ENCODE results near the gene KREMEN1. TPM values are rescaled to one million over a fixed set of nuclear protein-coding genes. Genes with fewer than 3 reads are reported as not detected.

The KREMEN1 gene
- total and polyA plus RNA-seq, 10 of the 15 experiments (the other 5 are each of a cell fraction or from before 2014, with no cell fraction given) = 0.10 to 2.5 (median 0.20) TPM; not detected in 1

- 91% methylated on average over 9 of the region's 11 CpGs for WGBS (ENCODE audit: insufficient coverage, insufficient replicate concordance, low lambda C conversion rate, missing lambda C conversion rate)
- FAIRE-seq = peak; percentile 35
- BruUV-seq (replicated peaks) = no TSS peak
- TF ChIP-seq USF2 (IDR thresholded peaks at IDR 0.05; ENCODE audit: borderline replicate concordance, low read depth, low read length) = peak; percentile 67; the same call in 1 of the 2 replicates
- TF ChIP-seq TBL1XR1 (IDR thresholded peaks at IDR 0.05; ENCODE audit: low read depth, low read length) = no peak
- TF ChIP-seq RAD51 (IDR thresholded peaks at IDR 0.05) = peak; percentile 96
- TF ChIP-seq NFXL1 (IDR thresholded peaks at IDR 0.05; ENCODE audit: borderline replicate concordance) = no peak
- peak; percentile 75 for TF ChIP-seq SIX5 (IDR thresholded peaks at IDR 0.05; ENCODE audit: low read depth, low read length, severe bottlenecking)
- peak; percentile 77 for TF ChIP-seq USF1 (IDR thresholded peaks at IDR 0.05; ENCODE audit: borderline replicate concordance, extremely low read length, insufficient read depth, low read depth, low read length)
- no peak for TF ChIP-seq MTA3 (IDR thresholded peaks at IDR 0.05; ENCODE audit: borderline replicate concordance, low read length)
- 0 out of 2 replicates have a peak, but pooled peaks have one; percentile 61 for TF ChIP-seq NFYB (IDR thresholded peaks at IDR 0.05; ENCODE audit: insufficient read depth, low read depth, low read length)
- no peak for TF ChIP-seq TAF1 (IDR thresholded peaks at IDR 0.05; ENCODE audit: borderline replicate concordance, low read depth, low read length)
- TF ChIP-seq SMAD1 (IDR thresholded peaks at IDR 0.05; ENCODE audit: low read depth, partially characterized antibody) = no peak
- TF ChIP-seq, protein P1, sequence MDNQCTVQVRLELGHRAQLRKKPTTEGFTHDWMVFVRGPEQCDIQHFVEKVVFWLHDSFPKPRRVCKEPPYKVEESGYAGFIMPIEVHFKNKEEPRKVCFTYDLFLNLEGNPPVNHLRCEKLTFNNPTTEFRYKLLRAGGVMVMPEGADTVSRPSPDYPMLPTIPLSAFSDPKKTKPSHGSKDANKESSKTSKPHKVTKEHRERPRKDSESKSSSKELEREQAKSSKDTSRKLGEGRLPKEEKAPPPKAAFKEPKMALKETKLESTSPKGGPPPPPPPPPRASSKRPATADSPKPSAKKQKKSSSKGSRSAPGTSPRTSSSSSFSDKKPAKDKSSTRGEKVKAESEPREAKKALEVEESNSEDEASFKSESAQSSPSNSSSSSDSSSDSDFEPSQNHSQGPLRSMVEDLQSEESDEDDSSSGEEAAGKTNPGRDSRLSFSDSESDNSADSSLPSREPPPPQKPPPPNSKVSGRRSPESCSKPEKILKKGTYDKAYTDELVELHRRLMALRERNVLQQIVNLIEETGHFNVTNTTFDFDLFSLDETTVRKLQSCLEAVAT (IDR thresholded peaks at IDR 0.05) = no peak
- TF ChIP-seq, protein P2, sequence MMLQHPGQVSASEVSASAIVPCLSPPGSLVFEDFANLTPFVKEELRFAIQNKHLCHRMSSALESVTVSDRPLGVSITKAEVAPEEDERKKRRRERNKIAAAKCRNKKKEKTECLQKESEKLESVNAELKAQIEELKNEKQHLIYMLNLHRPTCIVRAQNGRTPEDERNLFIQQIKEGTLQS (IDR thresholded peaks at IDR 0.05; ENCODE audit: borderline replicate concordance, extremely low read depth, low read depth, low read length) = peak; percentile 69; the same call in 1 of the 2 replicates
- TF ChIP-seq, protein P3, sequence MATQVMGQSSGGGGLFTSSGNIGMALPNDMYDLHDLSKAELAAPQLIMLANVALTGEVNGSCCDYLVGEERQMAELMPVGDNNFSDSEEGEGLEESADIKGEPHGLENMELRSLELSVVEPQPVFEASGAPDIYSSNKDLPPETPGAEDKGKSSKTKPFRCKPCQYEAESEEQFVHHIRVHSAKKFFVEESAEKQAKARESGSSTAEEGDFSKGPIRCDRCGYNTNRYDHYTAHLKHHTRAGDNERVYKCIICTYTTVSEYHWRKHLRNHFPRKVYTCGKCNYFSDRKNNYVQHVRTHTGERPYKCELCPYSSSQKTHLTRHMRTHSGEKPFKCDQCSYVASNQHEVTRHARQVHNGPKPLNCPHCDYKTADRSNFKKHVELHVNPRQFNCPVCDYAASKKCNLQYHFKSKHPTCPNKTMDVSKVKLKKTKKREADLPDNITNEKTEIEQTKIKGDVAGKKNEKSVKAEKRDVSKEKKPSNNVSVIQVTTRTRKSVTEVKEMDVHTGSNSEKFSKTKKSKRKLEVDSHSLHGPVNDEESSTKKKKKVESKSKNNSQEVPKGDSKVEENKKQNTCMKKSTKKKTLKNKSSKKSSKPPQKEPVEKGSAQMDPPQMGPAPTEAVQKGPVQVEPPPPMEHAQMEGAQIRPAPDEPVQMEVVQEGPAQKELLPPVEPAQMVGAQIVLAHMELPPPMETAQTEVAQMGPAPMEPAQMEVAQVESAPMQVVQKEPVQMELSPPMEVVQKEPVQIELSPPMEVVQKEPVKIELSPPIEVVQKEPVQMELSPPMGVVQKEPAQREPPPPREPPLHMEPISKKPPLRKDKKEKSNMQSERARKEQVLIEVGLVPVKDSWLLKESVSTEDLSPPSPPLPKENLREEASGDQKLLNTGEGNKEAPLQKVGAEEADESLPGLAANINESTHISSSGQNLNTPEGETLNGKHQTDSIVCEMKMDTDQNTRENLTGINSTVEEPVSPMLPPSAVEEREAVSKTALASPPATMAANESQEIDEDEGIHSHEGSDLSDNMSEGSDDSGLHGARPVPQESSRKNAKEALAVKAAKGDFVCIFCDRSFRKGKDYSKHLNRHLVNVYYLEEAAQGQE (IDR thresholded peaks at IDR 0.05; ENCODE audit: low read depth, low read length) = no peak
- no peak for TF ChIP-seq ZSCAN29 (IDR thresholded peaks at IDR 0.05)
- TF ChIP-seq HCFC1 (IDR thresholded peaks at IDR 0.05; ENCODE audit: low read length) = peak; percentile 76
Observed at GRCh38 chr22:29157759-29158535, 85.1 kb downstream of the KREMEN1 start.

More at GRCh38 chr22:29157759-29158535, 85.1 kb downstream of the KREMEN1 start:
- Histone ChIP-seq H3K4me1 (ENCODE audit: control insufficient read depth, insufficient read depth, low read length) (peaks cover 8% of the 10 kb centered on the region), H3K27me3 (replicated peaks in 1 of 2; ENCODE audit: control insufficient read depth in 2 of 2, insufficient read depth in 2 of 2, low read length in 1 of 2) (no peaks in the 10 kb centered on the region; a peak in 1 of 4 replicates), H3K27ac (ENCODE audit: control insufficient read depth, insufficient read depth) (no peak overlapping the region), H3K4me2 (ENCODE audit: control insufficient read depth, insufficient read depth) (no peak overlapping the region), H4K20me1 (ENCODE audit: control insufficient read depth, insufficient read depth) (no peaks in the 10 kb centered on the region), H3K36me3 (ENCODE audit: control insufficient read depth in 2 of 2, insufficient read depth in 2 of 2, low read length in 1 of 2) (no peaks in the 10 kb centered on the region), H2AFZ (ENCODE audit: control insufficient read depth, low read depth, low read length) (no peak overlapping the region), H3K9me3 (replicated peaks; ENCODE audit: control insufficient read depth, insufficient read depth, low read length) (peaks cover 1% of the 10 kb centered on the region; the same call in 2 of the 3 replicates), H3K9ac (ENCODE audit: control insufficient read depth, insufficient read depth, low read length) (no peak overlapping the region), H3K79me2 (ENCODE audit: control insufficient read depth, insufficient read depth, low read length) (no peaks in the 10 kb centered on the region), H3K4me3 (no peak overlapping the region)
- DNase-seq (ENCODE audit: low read depth, low spot score) (no peak), ATAC-seq (peak; percentile 64)
- RAD21 ChIA-PET (ENCODE audit: unreplicated experiment) = interaction anchor here (0.7 to 1.1 kb wide), 2 partner anchors 45 to 88 kb away, joined by 3 to 4 read pairs; no protein-coding TSS in a partner anchor
- intact Hi-C loops (cut with micrococcal nuclease; ENCODE audit: unreplicated experiment) (loop anchor here (10.0 kb wide), 2 partner anchors 113 to 553 kb away; no protein-coding TSS in a partner anchor), in situ Hi-C loops (cut with MboI) (no loop called here)
- POLR2A ChIA-PET = interaction anchor here (0.9 to 1.0 kb wide), 2 partner anchors 9 to 46 kb away, joined by 3 read pairs; no protein-coding TSS in a partner anchor
- CTCF ChIA-PET = interaction anchor here (0.8 to 5.0 kb wide), 7 partner anchors 9 to 117 kb away, joined by 4 to 62 read pairs (median 9); no protein-coding TSS in a partner anchor
- SMC1A ChIA-PET (ENCODE audit: uncharacterized antibody, unreplicated experiment) = interaction anchor here (0.6 to 2.1 kb wide), 9 partner anchors 9 to 249 kb away, joined by 3 to 13 read pairs (median 4); no protein-coding TSS in a partner anchor
